H54 (cell line): ENCODE data around the gene SEC14L2.
A peak's percentile ranks its signal among the peaks of the same experiment; 100 is the strongest.

Experiments used
- DNase-seq: peaks from one replicate; pipeline ENCODE4 v3.0.0; 2011; ENCODE audit warnings: low spot score, mixed read lengths; ENCODE audit not compliant: insufficient read length
- FAIRE-seq: peaks from 3 replicates; lab custom pipeline; 2011; peaks lifted over from hg19 to GRCh38; lab: Jason Lieb, UNC
- POLR2A ChIP-seq: IDR thresholded peaks from 2 replicates; pipeline ENCODE4 v1.6.1; 2011; ENCODE audit warnings: low read depth, mild to moderate bottlenecking, low read length

Gene SEC14L2

DNA sequence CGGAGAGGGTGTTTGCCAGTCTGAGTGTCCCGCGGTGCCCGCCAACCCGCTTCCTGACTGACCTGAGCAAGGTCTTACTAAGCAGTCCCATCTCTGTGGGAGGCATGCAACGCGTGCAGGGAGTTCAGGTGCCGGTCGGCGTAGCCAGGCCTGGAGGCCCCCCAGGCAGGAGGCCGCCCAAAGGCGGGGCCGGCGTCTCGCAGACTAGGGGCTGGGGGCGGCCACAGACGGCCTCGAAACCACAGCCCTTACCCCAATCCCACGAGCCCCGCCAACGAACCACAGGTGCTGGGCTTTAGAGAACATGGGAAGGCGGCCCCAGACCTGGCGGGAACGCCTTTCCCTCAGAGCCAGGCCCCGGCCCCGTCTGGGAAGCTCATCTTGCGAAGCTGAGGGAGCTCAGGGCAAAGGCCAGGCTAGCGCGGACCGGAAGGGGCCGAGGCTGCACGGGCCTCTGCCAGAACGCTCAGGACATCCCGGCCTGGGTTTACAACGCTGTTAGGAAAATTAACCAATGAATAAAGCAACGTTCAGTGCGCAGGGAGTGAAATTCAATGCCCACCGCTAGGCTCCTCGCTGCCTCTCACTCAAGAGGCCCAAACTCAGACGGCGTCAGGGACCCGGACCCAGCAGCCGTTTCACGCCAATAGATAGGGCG is 26.6 kb downstream of the SEC14L2 start:
- DNase-seq: no peak
- FAIRE-seq: no peak
- peak; percentile 14; the same call in 1 of the 2 replicates for TF ChIP-seq POLR2A

DNA sequence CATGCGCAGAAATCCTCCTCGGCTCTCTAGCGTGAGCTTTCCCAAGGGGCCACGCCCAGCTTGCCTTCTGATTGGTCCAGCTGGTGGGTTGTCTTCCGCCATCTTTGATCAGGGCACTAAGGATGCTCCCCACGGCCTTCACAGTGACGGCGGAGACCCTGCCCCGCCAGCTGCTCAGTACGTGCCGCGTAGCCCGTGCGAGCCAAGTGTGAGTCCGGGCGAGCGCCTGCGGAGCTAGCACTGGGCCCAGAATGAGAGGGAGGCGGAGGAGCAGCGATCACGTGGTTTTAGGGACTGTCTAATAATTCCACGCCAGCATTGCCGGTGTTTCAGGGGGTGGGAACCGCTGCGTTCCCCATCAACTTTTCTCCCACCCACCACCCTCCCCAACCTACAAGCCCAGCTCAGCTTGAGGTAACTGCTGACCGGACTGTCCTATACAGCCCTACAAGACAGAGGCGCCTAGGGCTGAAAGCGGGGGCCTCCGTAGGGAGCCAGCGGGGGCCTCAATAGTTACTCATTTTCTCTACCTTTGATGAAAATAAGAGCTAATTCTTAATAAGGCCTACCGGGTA is 27.2 kb downstream of the SEC14L2 start:
- FAIRE-seq: no peak
- DNase-seq: peak; percentile 72
- TF ChIP-seq POLR2A: peak; percentile 27; the same call in 1 of the 2 replicates

DNA sequence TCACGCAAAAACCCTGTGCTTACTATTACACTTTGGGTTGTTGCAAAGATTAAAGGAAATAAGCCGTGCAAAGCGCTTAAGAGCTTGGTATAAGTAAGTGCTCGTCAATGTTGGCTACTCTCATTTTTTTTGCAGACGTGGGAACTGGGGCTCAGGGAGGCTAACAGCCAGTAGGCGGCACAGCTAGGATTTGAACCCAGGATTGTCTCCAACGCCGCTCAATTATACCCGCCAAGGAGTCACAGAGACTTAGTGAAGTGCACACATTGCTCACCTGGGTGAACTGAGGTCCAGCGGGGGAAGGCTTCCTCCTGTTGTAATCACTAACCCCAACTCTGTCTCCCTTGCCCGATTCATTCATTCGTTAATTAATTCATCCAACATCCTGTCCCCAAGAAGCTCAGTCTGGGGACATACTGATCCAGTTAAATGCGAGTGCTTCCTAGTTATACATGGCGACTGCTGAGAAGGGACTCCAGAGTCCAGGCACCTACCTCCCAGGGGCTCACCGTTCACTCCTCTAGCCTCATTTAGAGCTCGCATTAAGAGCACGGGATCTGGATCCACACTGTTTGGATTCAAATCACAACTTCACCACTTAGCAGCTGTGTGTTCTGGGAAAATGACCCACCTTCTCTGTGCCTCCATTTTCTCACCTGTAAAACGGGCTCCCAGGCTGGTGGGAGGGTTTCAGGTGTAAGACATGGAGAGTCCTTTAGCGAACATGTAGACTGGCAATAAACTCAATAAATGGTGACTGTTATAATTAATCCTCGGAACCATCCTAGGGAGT is 27.9 kb downstream of the SEC14L2 start:
- DNase-seq: no peak
- FAIRE-seq: no peak
- TF ChIP-seq POLR2A: no peak

DNA sequence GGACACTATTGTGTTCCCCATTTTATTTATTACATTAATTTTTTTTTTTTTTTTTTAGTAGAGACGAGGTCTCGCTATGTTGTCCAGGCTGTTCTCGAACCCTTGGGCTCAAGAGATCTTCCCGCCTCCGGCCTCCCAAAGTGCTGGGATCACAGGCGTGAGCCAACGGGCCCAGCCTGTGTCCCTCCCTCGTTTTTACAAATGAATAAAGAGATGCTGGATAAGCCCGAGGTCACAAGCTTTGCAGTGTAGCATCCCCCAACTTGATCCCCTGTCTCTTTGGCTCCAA is 28.5 kb downstream of the SEC14L2 start:
- FAIRE-seq (no peak), DNase-seq (no peak)
- no peak for TF ChIP-seq POLR2A

- FAIRE-seq (no peak), DNase-seq (no peak)
- TF ChIP-seq POLR2A: peak; percentile 29; the same call in 1 of the 2 replicates
Observed at GRCh38 chr22:30425616-30426387, 29.0 kb downstream of the SEC14L2 start, which contains the start of gene MTFP1. Gene MTFP1, plus strand, starts transcription at chr22:30425768. Its CDS starts 112 bp downstream, at chr22:30425880.

- FAIRE-seq: no peak
- no peak for TF ChIP-seq POLR2A
- no peak for DNase-seq
Observed at GRCh38 chr22:30426388-30427353, 29.9 kb downstream of the SEC14L2 start.

DNA sequence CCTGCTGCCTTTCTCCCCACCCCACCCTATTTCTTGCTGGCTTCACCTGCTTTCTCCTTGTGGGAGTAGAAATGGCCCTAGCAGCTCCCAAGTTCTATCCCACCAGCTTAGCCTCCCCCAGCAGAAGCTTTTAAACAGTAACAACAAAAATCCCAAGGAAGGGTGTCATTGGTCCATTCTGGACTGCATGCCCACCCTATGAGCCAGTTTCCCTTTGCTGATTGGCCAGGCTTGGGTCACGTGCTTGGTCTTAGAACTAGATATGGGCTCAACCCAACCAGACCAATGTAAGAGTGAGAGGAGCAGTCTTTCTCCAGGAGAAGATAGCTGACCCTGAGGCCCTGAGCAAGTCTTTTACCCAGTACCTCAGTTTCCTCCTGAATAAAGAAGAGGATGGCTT is 31.1 kb downstream of the SEC14L2 start:
- no peak for FAIRE-seq
- no peak for TF ChIP-seq POLR2A
- no peak for DNase-seq

- FAIRE-seq (no peak), DNase-seq (no peak)
Observed at GRCh38 chr22:30429887-30430286, 33.1 kb downstream of the SEC14L2 start.

GRCh38 chr22:30430933-30431332 is 34.1 kb downstream of the SEC14L2 start:
- DNase-seq (no peak), FAIRE-seq (no peak)
- no peak for TF ChIP-seq POLR2A

More at GRCh38 chr22:30429887-30430286, 33.1 kb downstream of the SEC14L2 start:
- no peak for TF ChIP-seq POLR2A

DNA sequence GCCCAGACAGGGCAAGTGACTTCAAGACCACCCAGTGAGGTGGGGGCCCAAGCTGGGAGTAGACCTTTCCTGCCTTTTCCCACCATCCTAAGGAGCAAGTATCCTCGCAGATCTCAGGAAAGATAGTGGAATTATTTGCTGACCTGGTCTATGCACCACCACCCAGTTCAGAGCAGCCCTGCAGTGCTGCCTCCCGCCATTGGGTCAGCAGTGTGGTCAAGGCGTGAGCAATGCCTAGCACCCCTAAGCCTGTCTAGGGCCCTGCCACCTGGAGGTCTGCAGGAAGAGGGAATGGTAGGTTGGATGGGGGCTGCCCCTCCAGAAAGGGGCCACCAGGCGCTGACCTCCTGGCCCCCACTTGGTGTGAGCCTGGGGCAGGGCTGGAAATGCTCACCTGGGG is 35.3 kb downstream of the SEC14L2 start:
- FAIRE-seq (no peak), DNase-seq (no peak)
- TF ChIP-seq POLR2A: no peak

DNA sequence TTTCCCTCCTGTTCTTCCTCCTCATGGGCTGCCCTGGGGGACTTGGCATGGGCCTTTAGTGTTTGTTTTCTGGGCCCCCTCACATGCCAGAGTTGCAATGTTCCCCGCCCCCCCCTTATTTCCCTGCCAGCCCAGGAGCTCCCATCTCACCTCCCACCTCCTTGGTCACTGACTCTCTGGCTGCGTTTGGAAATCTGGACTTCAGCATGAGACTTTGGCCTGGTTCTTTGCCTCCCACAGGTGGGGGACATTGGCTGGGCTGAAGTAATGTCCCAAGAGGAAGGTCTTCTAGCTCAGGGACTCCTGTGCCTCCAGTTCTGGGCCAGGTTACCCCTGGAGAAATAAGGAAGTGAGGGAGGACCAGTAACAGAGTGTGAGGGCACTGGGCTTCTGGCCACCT is 35.7 kb downstream of the SEC14L2 start:
- no peak for DNase-seq
- no peak for TF ChIP-seq POLR2A
- FAIRE-seq: no peak

DNA sequence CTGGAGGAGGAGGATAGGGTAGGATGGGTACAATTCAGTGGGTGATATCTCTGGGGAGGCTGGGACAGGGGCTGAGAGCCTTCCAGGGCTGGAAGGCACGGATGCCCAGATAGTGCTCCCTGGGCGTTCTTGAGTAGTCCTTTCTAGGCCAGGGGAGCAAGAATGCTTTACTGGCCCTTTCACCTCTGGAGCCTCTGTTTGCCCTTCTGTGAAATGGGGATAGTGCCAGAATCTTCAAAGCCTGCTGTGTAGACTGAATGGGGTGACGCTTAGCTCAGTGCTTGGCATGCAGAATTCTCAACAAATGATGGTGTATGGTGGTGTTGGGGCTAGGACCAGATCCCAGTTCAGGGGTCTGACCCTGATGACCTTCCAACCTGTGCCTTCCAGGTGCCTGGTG is 36.4 kb downstream of the SEC14L2 start:
- FAIRE-seq: no peak
- DNase-seq: no peak
- no peak for TF ChIP-seq POLR2A

DNA sequence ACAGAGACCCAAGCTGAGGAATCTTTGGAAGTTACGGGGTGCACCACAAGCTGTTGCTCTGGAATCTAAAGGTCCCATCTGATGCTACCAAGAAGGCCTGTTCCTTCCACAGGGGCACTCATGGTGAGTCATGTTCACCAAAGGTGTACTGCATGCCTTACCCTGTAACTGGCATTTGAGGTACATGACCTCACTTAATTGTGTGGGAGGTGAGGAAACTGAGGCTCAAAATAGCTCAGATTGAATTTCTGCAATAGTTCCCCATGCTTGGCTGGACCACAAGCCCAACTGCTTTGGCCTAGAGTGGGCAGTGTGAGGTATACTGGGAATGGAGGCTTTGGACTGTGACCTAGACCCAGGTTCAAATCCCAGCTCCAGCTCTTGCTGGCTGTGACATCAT is 37.0 kb downstream of the SEC14L2 start:
- DNase-seq: no peak
- no peak for FAIRE-seq
- TF ChIP-seq POLR2A: no peak
